HepG2 (cell line): ENCODE data around the gene MTHFD1L. TPM values are rescaled to one million over a fixed set of nuclear protein-coding genes. Genes with fewer than 3 reads are reported as not detected.

Experiments
- ATAC-seq: fragments of 200-7000 bp; cut with Tn5 transposase; 3 replicates; pipeline ENCODE4 v1.9.1; 2020; ENCODE audit warnings: mild to moderate bottlenecking, moderate library complexity
- BruUV-seq: library from RNA; stranded (reverse); fragments of 400-500 nt; replicated peaks from 2 replicates; lab custom pipeline; 2021; lab: Mats Ljungman, UMichigan
- CTCF ChIA-PET: fragments of 300-600 bp; formaldehyde crosslinking; extraction: SDS; loops from one replicate; lab custom pipeline; 2021; ENCODE audit warnings: low total read pairs, inconsistent platforms, low intra/inter-chr PET ratio; lab: Yijun Ruan, JAX
- POLR2A ChIA-PET: fragments of 350-600 bp; sonication (Branson Sonifier 250); formaldehyde crosslinking; loops from one replicate; lab custom pipeline; 2020; ENCODE audit warnings: antibody characterized with exemption, inconsistent platforms; lab: Yijun Ruan, JAX
- DNase-seq: peaks from one replicate; pipeline ENCODE4 v3.0.0-alpha.2; 2015; ENCODE audit warnings: low spot score
- FAIRE-seq: peaks from 3 replicates; lab custom pipeline; 2011; peaks lifted over from hg19 to GRCh38; lab: Jason Lieb, UNC
- H2AFZ ChIP-seq: one replicate; pipeline ENCODE4 v1.6.1; 2011; ENCODE audit warnings: low read length, inconsistent platforms
- H3K27ac ChIP-seq: fragments of 300-600 bp; 3 replicates; pipeline ENCODE4 v1.8.0; 2011; ENCODE audit warnings: mixed run types, mild to moderate bottlenecking, mixed read lengths, low read length, inconsistent platforms; ENCODE audit not compliant: insufficient read depth; ENCODE audit errors: extremely low read length
- H3K27me3 ChIP-seq, 2 experiments: fragments of 200-600 bp in 1 of 2; 2 replicates in 1 of 2; 3 replicates in 1 of 2; pipeline versions ENCODE4 v1.6.0 to v1.8.0; 2011; ENCODE audit warnings: low read length in 2 of 2, mild to moderate bottlenecking in 2 of 2, moderate library complexity in 2 of 2, inconsistent platforms in 1 of 2; ENCODE audit not compliant: insufficient read depth in 2 of 2, control insufficient read depth in 1 of 2
- H3K36me3 ChIP-seq, 2 experiments: fragments of 200-600 bp in 1 of 2; replicated peaks in 1 of 2; 2 replicates in 1 of 2; 3 replicates in 1 of 2; pipeline versions ENCODE4 v1.5.1 to v1.8.0; 2011; ENCODE audit warnings: low read length in 2 of 2, inconsistent platforms in 1 of 2; ENCODE audit not compliant: insufficient read depth in 2 of 2, control insufficient read depth in 1 of 2
- H3K4me1 ChIP-seq: 2 replicates; pipeline ENCODE4 v1.5.1; 2012; ENCODE audit warnings: low read length, inconsistent platforms; ENCODE audit not compliant: insufficient read depth
- H3K4me2 ChIP-seq: 2 replicates; pipeline ENCODE4 v1.6.0; 2011; ENCODE audit warnings: low read depth, low read length, inconsistent platforms
- H3K4me3 ChIP-seq, 3 experiments: fragments of 200-600 bp in 1 of 3; sonication (generic), shearing (Covaris generic) in 1 of 3; replicated peaks in 1 of 3; 2 replicates each; pipeline ENCODE4 v1.5.1; 2011 to 2016; ENCODE audit warnings: low read length in 3 of 3, inconsistent platforms in 2 of 3, low read depth in 2 of 3, mild to moderate bottlenecking in 2 of 3, control low read depth in 1 of 3, mixed read lengths in 1 of 3; ENCODE audit not compliant: insufficient read depth in 1 of 3
- H3K79me2 ChIP-seq: one replicate; pipeline ENCODE4 v1.6.1; 2011; ENCODE audit warnings: low read length, inconsistent platforms; ENCODE audit not compliant: insufficient read depth
- H3K9ac ChIP-seq: 2 replicates; pipeline ENCODE4 v1.6.0; 2011; ENCODE audit warnings: mild to moderate bottlenecking, low read depth, low read length, inconsistent platforms; ENCODE audit not compliant: insufficient read depth
- H3K9me3 ChIP-seq: 2 replicates; pipeline ENCODE4 v1.5.1; 2012; ENCODE audit warnings: mild to moderate bottlenecking, low read length
- H4K20me1 ChIP-seq: 2 replicates; pipeline ENCODE4 v1.6.0; 2011; ENCODE audit warnings: inconsistent platforms, mild to moderate bottlenecking, low read length, moderate library complexity; ENCODE audit not compliant: insufficient read depth
- ATAD3A ChIP-seq: sonication (generic); formaldehyde crosslinking; IDR thresholded peaks from 2 replicates; pipeline ENCODE4 v1.4.0; 2020; ENCODE audit warnings: missing genetic modification reagents
- FOXA1 ChIP-seq, 2 experiments: fragments of 450-650 bp in 1 of 2; sonication (generic) in 1 of 2; formaldehyde crosslinking in 1 of 2; IDR thresholded peaks; 2 replicates each; pipeline versions ENCODE4 v1.4.0 to v1.6.1; 2016 to 2020; ENCODE audit warnings: missing genetic modification reagents in 1 of 2
- FOXJ3 ChIP-seq: sonication (generic); formaldehyde crosslinking; IDR thresholded peaks from 2 replicates; pipeline ENCODE4 v1.4.0; 2020; ENCODE audit warnings: missing genetic modification reagents, mild to moderate bottlenecking, borderline replicate concordance
- TFE3 ChIP-seq: IDR thresholded peaks from 2 replicates; pipeline ENCODE4 v1.6.1; 2016
- WIZ ChIP-seq: sonication (generic); formaldehyde crosslinking; IDR thresholded peaks from 2 replicates; pipeline ENCODE4 v1.5.1; 2020; ENCODE audit warnings: mild to moderate bottlenecking, missing genetic modification reagents
- ZBTB25 ChIP-seq: IDR thresholded peaks from 2 replicates; pipeline ENCODE4 v1.6.1; 2018; ENCODE audit warnings: missing genetic modification reagents
- ZFP1 ChIP-seq: IDR thresholded peaks from 2 replicates; pipeline ENCODE4 v1.6.1; 2016
- ZFP36 ChIP-seq: fragments of 150-350 bp; IDR thresholded peaks from 2 replicates; pipeline ENCODE4 v1.6.1; 2018; ENCODE audit warnings: borderline replicate concordance, low read length, low read depth; ENCODE audit not compliant: partially characterized antibody
- ZNF337 ChIP-seq: sonication (generic); formaldehyde crosslinking; IDR thresholded peaks from 2 replicates; pipeline ENCODE4 v1.5.1; 2020; ENCODE audit warnings: missing genetic modification reagents, low read depth, mild to moderate bottlenecking, borderline replicate concordance
- ZNF580 ChIP-seq: IDR thresholded peaks from 2 replicates; pipeline ENCODE4 v1.6.1; 2016; ENCODE audit warnings: low read depth, borderline replicate concordance
- ZNF678 ChIP-seq: sonication (generic); formaldehyde crosslinking; IDR thresholded peaks from 2 replicates; pipeline ENCODE4 v1.4.0; 2020; ENCODE audit warnings: mild to moderate bottlenecking, missing genetic modification reagents
- WGBS: methylation state at CpG from one replicate; pipeline ENCODE4 v1.1.6; 2017; ENCODE audit warnings: low lambda C conversion rate; 5-methylcytosine and 5-hydroxymethylcytosine counted together
- in situ Hi-C: cut with HindIII; loops from 2 replicates; pipeline ENCODE4 v1.10.0; 2017; ENCODE audit warnings: low pct_unique_long_range_greater_than_20kb; ENCODE audit not compliant: extremely low pct_ligation_motif_present
- intact Hi-C: fragments of 100-400 bp; cut with micrococcal nuclease; formaldehyde crosslinking; loops from one replicate; pipeline ENCODE4 v1.10.0; 2022; ENCODE audit not compliant: unreplicated experiment
- polyA plus RNA-seq, 8 experiments: library from polyadenylated mRNA; depleted of rRNA in 3 of 8; stranded (reverse) in 7 of 8; unstranded in 1 of 8; fragments of >200 nt; fragmentation: Illumina TruSeq in 4 of 8; extraction: Trizol in 4 of 8; gene quantifications; 2 replicates each; pipeline versions ENCODE4 v1.2.1 to v1.2.3, GENCODE V29; 2011 to 2016; ENCODE audit warnings: low read depth in 4 of 8, missing spikeins in 1 of 8, mixed read lengths in 1 of 8; ENCODE audit not compliant: insufficient read depth in 1 of 8
- total RNA-seq, 5 experiments: library from RNA; depleted of rRNA; stranded (reverse); fragments of >200 nt; fragmentation: Illumina TruSeq; extraction: Trizol; gene quantifications; 2 replicates each; pipeline ENCODE4 v1.2.3, GENCODE V29; 2016; ENCODE audit warnings: low read depth in 1 of 5
- TF ChIP-seq, protein P1 (sequence below): sonication (generic); formaldehyde crosslinking; IDR thresholded peaks from 2 replicates; pipeline ENCODE4 v1.8.1; 2023; ENCODE audit warnings: missing genetic modification reagents, inconsistent platforms, borderline replicate concordance
- TF ChIP-seq, protein P2 (sequence below): sonication (generic); formaldehyde crosslinking; IDR thresholded peaks from 2 replicates; pipeline ENCODE4 v1.5.1; 2020; ENCODE audit warnings: mild to moderate bottlenecking, missing genetic modification reagents

MTHFD1L gene
- total and polyA plus RNA-seq, 2 of the 13 experiments (the other 11 are each of a cell fraction or from before 2014, with no cell fraction given): 24.0 to 39.6 TPM

- no peak for TF ChIP-seq ZNF678 (CRISPR knock-in tag)
- TF ChIP-seq ZBTB25: no peak
- no peak for TF ChIP-seq ZNF337 (CRISPR knock-in tag)
- no peak for TF ChIP-seq ZNF580 (CRISPR knock-in tag)
- TF ChIP-seq, protein P1, sequence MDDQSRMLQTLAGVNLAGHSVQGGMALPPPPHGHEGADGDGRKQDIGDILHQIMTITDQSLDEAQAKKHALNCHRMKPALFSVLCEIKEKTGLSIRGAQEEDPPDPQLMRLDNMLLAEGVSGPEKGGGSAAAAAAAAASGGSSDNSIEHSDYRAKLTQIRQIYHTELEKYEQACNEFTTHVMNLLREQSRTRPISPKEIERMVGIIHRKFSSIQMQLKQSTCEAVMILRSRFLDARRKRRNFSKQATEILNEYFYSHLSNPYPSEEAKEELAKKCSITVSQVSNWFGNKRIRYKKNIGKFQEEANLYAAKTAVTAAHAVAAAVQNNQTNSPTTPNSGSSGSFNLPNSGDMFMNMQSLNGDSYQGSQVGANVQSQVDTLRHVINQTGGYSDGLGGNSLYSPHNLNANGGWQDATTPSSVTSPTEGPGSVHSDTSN: no peak
These were observed 144.6 kb downstream of the MTHFD1L start (continued) for GRCh38 chr6:151010071-151010470.

GRCh38 chr6:151012321-151013294 lies 147.1 kb downstream of the MTHFD1L start:
- DNase-seq (peak; percentile 74), ATAC-seq (peak; percentile 72), FAIRE-seq (peak; percentile 44)
- Histone ChIP-seq H3K9ac (no peak overlapping the region), H3K27ac (peak overlapping the region; percentile 27), H3K4me1 (peaks cover 35% of the 10 kb centered on the region), H3K4me2 (no peak overlapping the region), H2AFZ (no peak overlapping the region), H3K4me3 (no peak overlapping the region), H3K36me3 (peaks cover 15 to 41% of the 10 kb centered on the region in 2 experiments), H3K9me3 (no peaks in the 10 kb centered on the region), H4K20me1 (no peaks in the 10 kb centered on the region), H3K27me3 (no peaks in the 10 kb centered on the region), H3K79me2 (no peaks in the 10 kb centered on the region)
- ChIA-PET POLR2A (no interaction called here), CTCF (interaction anchor here (2.1 to 2.7 kb wide), 2 partner anchors 311 to 322 kb away, joined by 14 to 67 read pairs; no protein-coding TSS in a partner anchor)
- BruUV-seq: no TSS peak
- intact Hi-C loops: loop anchor here (5.0 to 10.0 kb wide), 3 partner anchors 52 to 118 kb away; no protein-coding TSS in a partner anchor
- in situ Hi-C loops: loop anchor here (5.0 kb wide), 1 partner anchor 315 kb away; no protein-coding TSS in a partner anchor
- 77% methylated on average over 7 of the region's 7 CpGs for WGBS
- no peak for TF ChIP-seq ZFP1 (CRISPR knock-in tag)
- TF ChIP-seq ZFP36: no peak
- TF ChIP-seq, protein P2, sequence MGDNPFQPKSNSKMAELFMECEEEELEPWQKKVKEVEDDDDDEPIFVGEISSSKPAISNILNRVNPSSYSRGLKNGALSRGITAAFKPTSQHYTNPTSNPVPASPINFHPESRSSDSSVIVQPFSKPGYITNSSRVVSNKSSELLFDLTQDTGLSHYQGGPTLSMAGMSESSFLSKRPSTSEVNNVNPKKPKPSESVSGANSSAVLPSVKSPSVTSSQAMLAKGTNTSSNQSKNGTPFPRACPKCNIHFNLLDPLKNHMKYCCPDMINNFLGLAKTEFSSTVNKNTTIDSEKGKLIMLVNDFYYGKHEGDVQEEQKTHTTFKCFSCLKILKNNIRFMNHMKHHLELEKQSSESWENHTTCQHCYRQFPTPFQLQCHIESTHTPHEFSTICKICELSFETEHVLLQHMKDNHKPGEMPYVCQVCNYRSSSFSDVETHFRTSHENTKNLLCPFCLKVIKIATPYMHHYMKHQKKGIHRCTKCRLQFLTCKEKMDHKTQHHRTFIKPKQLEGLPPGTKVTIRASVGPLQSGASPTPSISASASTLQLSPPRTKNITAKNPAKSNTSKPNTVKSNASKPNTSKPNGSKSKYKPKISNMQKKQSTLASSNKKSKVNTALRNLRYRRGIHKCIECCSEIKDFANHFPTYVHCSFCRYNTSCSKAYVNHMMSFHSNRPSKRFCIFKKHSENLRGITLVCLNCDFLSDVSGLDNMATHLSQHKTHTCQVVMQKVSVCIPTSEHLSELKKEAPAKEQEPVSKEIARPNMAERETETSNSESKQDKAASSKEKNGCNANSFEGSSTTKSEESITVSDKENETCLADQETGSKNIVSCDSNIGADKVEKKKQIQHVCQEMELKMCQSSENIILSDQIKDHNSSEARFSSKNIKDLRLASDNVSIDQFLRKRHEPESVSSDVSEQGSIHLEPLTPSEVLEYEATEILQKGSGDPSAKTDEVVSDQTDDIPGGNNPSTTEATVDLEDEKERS (CRISPR knock-in tag): no peak
- no peak for TF ChIP-seq ATAD3A (CRISPR knock-in tag)
- TF ChIP-seq FOXA1 (IDR thresholded peaks at IDR 0.05): no peak
- peak; percentile 46; the same call in 1 of the 2 replicates for TF ChIP-seq FOXA1 (CRISPR knock-in tag; IDR thresholded peaks at IDR 0.05)
- TF ChIP-seq TFE3: no peak
- no peak for TF ChIP-seq WIZ (CRISPR knock-in tag)
- no peak for TF ChIP-seq FOXJ3 (CRISPR knock-in tag)
